C4-2B (cell line): ENCODE data around the gene AP1S3.
"Not testable (repeated sequence)": the region's sequence is repeated elsewhere in the genome, so short reads cannot be mapped to it uniquely, and the experiment has no call there.

Experiments used
- H3K27ac ChIP-seq: fragments of 450-650 bp; 2 replicates; pipeline ENCODE4 v1.5.1; 2017
- CTCF ChIP-seq: fragments of 450-650 bp; conservative IDR thresholded peaks from 2 replicates; pipeline ENCODE4 v1.5.1; 2017; ENCODE audit warnings: mild to moderate bottlenecking
- ZFX ChIP-seq: fragments of 450-650 bp; IDR thresholded peaks from 2 replicates; pipeline ENCODE4 v1.6.1; 2017

AP1S3 gene

GRCh38 chr2:223837287-223838061, at the start of gene AP1S3:
Gene AP1S3, minus strand, starts transcription at chr2:223837582. Its CDS starts 132 bp downstream, at chr2:223837450.
- H3K27ac ChIP-seq = peak within 1 kb of the TSS; percentile 81

GRCh38 chr2:223887127-223887526, 49.7 kb upstream of the AP1S3 start:
- TF ChIP-seq CTCF (no peak), ZFX (no peak)
- no peak overlapping the region for H3K27ac ChIP-seq

More at GRCh38 chr2:223837287-223838061, at the start of gene AP1S3:
- TF ChIP-seq CTCF (peak; percentile 32), ZFX (peak; percentile 60)

GRCh38 chr2:223886726-223887125, 49.3 kb upstream of the AP1S3 start:
- TF ChIP-seq ZFX (no peak), CTCF (no peak)
- H3K27ac ChIP-seq = no peak overlapping the region

GRCh38 chr2:223884399-223884798, 47.0 kb upstream of the AP1S3 start:
- no peak overlapping the region for H3K27ac ChIP-seq
- no peak for TF ChIP-seq CTCF
- no peak for TF ChIP-seq ZFX

- TF ChIP-seq ZFX = no peak
- H3K27ac ChIP-seq = no peak overlapping the region
These were observed 45.3 kb upstream of the AP1S3 start for GRCh38 chr2:223882715-223883114.

GRCh38 chr2:223880796-223881195, 43.4 kb upstream of the AP1S3 start:
- no peak for TF ChIP-seq ZFX
- no peak overlapping the region for H3K27ac ChIP-seq

GRCh38 chr2:223877721-223878410, 40.5 kb upstream of the AP1S3 start:
- no peak for TF ChIP-seq ZFX
- no peak for TF ChIP-seq CTCF
- no peak overlapping the region for H3K27ac ChIP-seq

GRCh38 chr2:223873672-223874071, 36.3 kb upstream of the AP1S3 start:
- TF ChIP-seq CTCF (no peak), ZFX (no peak)
- no peak overlapping the region for H3K27ac ChIP-seq

GRCh38 chr2:223872772-223873171, 35.4 kb upstream of the AP1S3 start:
- H3K27ac ChIP-seq = not testable (repeated sequence)

GRCh38 chr2:223871661-223872060, 34.3 kb upstream of the AP1S3 start:
- not testable (repeated sequence) for H3K27ac ChIP-seq
